K562 (cell line): ENCODE results near the gene RAB7A. TPM values are rescaled to one million over a fixed set of nuclear protein-coding genes. Genes with fewer than 3 reads are reported as not detected.

ENCODE experiments used
- ATAC-seq: fragments of 200-7000 bp; cut with Tn5 transposase; 3 replicates; pipeline ENCODE4 v1.9.1; 2020; ENCODE audit warnings: moderate library complexity
- BruUV-seq: library from RNA; stranded (reverse); fragments of 400-500 nt; replicated peaks from 2 replicates; lab custom pipeline; 2021; lab: Mats Ljungman, UMichigan
- CTCF ChIA-PET: fragments of 300-600 bp; formaldehyde crosslinking; extraction: SDS; loops from one replicate; lab custom pipeline; 2021; ENCODE audit warnings: low intra/inter-chr PET ratio; lab: Yijun Ruan, JAX
- POLR2A ChIA-PET: fragments of 300-600, 350-650 bp; sonication (Branson Sonifier 250); formaldehyde crosslinking; extraction: SDS; loops from one replicate; lab custom pipeline; 2021; ENCODE audit warnings: antibody characterized with exemption, inconsistent platforms; lab: Yijun Ruan, JAX
- DNase-seq, 4 experiments: peaks; one replicate each; pipeline versions ENCODE4 v3.0.0 to v3.0.0-alpha.2; 2011 to 2018; ENCODE audit warnings: low spot score in 3 of 4, mixed read lengths in 3 of 4; ENCODE audit errors: extremely low read depth in 1 of 4
- FAIRE-seq: peaks from 2 replicates; lab custom pipeline; 2011; peaks lifted over from hg19 to GRCh38; lab: Jason Lieb, UNC
- H2AFZ ChIP-seq: 2 replicates; pipeline ENCODE4 v1.6.0; 2011; ENCODE audit warnings: low read depth, low read length, control low read depth, inconsistent platforms
- H3K27ac ChIP-seq: fragments of 200-600 bp; 3 replicates; pipeline ENCODE4 v1.8.0; 2011; ENCODE audit warnings: low read depth, mild to moderate bottlenecking, control low read depth, inconsistent platforms, low read length, moderate library complexity, mixed read lengths; ENCODE audit errors: extremely low read depth
- H3K27me3 ChIP-seq, 2 experiments: fragments of 300-600 bp in 1 of 2; 2 replicates in 1 of 2; 3 replicates in 1 of 2; pipeline versions ENCODE4 v1.6.0 to v1.8.0; 2011; ENCODE audit warnings: inconsistent platforms in 2 of 2, low read length in 2 of 2, mild to moderate bottlenecking in 1 of 2, mixed read lengths in 1 of 2, moderate library complexity in 1 of 2; ENCODE audit not compliant: control insufficient read depth in 2 of 2, insufficient read depth in 2 of 2
- H3K36me3 ChIP-seq: fragments of 300-600 bp; 3 replicates; pipeline ENCODE4 v1.8.0; 2011; ENCODE audit warnings: mild to moderate bottlenecking, low read length, inconsistent platforms; ENCODE audit not compliant: control insufficient read depth, insufficient read depth
- H3K4me1 ChIP-seq, 2 experiments: fragments of 200-600 bp in 1 of 2; replicated peaks in 1 of 2; 2 replicates in 1 of 2; 3 replicates in 1 of 2; pipeline versions ENCODE4 v1.5.1 to v1.8.0; 2011; ENCODE audit warnings: inconsistent platforms in 2 of 2, low read length in 2 of 2, mild to moderate bottlenecking in 1 of 2, mixed read lengths in 1 of 2, moderate library complexity in 1 of 2; ENCODE audit not compliant: control insufficient read depth in 2 of 2, insufficient read depth in 2 of 2
- H3K4me2 ChIP-seq: 2 replicates; pipeline ENCODE4 v1.6.1; 2011; ENCODE audit warnings: low read length, control low read depth, inconsistent platforms, mixed read lengths; ENCODE audit not compliant: insufficient read depth
- H3K4me3 ChIP-seq: fragments of 200-600 bp; sonication (generic), shearing (Covaris generic); 2 replicates; pipeline ENCODE4 v1.5.1; 2016; ENCODE audit warnings: control low read depth, inconsistent platforms
- H3K79me2 ChIP-seq: fragments of 200-600 bp; 3 replicates; pipeline ENCODE4 v1.8.0; 2011; ENCODE audit warnings: low read length, inconsistent platforms; ENCODE audit not compliant: control insufficient read depth, insufficient read depth
- H3K9ac ChIP-seq, 2 experiments: 2 replicates each; pipeline versions ENCODE4 v1.6.0 to v1.6.1; 2011; ENCODE audit warnings: low read depth in 2 of 2, low read length in 2 of 2, control low read depth in 1 of 2, inconsistent platforms in 1 of 2, mild to moderate bottlenecking in 1 of 2, mixed read lengths in 1 of 2; ENCODE audit not compliant: insufficient read depth in 1 of 2
- H3K9me1 ChIP-seq: one replicate; pipeline ENCODE4 v1.6.0; 2011; ENCODE audit warnings: inconsistent platforms, mild to moderate bottlenecking, low read length, moderate library complexity; ENCODE audit not compliant: control insufficient read depth, insufficient read depth
- H3K9me3 ChIP-seq: replicated peaks from 2 replicates; pipeline ENCODE4 v1.5.1; 2011; ENCODE audit warnings: low read depth, low read length, inconsistent platforms; ENCODE audit not compliant: control insufficient read depth, insufficient read depth
- H4K20me1 ChIP-seq: replicated peaks from 2 replicates; pipeline ENCODE4 v1.6.1; 2011; ENCODE audit warnings: low read length, inconsistent platforms, mixed read lengths; ENCODE audit not compliant: control insufficient read depth, insufficient read depth
- CSDE1 ChIP-seq, 2 experiments: fragments of 450-650 bp; IDR thresholded peaks; 2 replicates each; pipeline ENCODE4 v1.6.1; 2016; ENCODE audit warnings: mild to moderate bottlenecking in 1 of 2
- ETV5 ChIP-seq: sonication (generic); formaldehyde crosslinking; IDR thresholded peaks from 2 replicates; pipeline ENCODE4 v1.4.0; 2020; ENCODE audit warnings: low read depth, mild to moderate bottlenecking, missing genetic modification reagents
- FOXA1 ChIP-seq: fragments of 450-650 bp; IDR thresholded peaks from 2 replicates; pipeline ENCODE4 v1.6.1; 2016; ENCODE audit warnings: mild to moderate bottlenecking, borderline replicate concordance
- SREBF1 ChIP-seq: fragments of 150-350 bp; IDR thresholded peaks from 2 replicates; pipeline ENCODE4 v1.6.1; 2014; ENCODE audit warnings: antibody characterized with exemption, low read depth, low read length, borderline replicate concordance
- SRSF1 ChIP-seq: fragments of 200-400 bp; formaldehyde crosslinking; IDR thresholded peaks from 2 replicates; pipeline ENCODE4 v1.6.1; 2017; ENCODE audit warnings: mild to moderate bottlenecking, low read depth, low read length, moderate library complexity
- ZNF143 ChIP-seq: sonication (generic); formaldehyde crosslinking; IDR thresholded peaks from 2 replicates; pipeline ENCODE4 v1.9.0; 2022; ENCODE audit warnings: mild to moderate bottlenecking, missing genetic modification reagents
- ZNF77 ChIP-seq: fragments of 250-450 bp; sonication (Bioruptor Pico); IDR thresholded peaks from 2 replicates; pipeline ENCODE4 v1.5.0; 2020
- ZNF830 ChIP-seq: fragments of 250-450 bp; sonication (Bioruptor Pico); IDR thresholded peaks from 2 replicates; pipeline ENCODE4 v1.5.0; 2021; ENCODE audit warnings: mild to moderate bottlenecking
- WGBS: fragments of 100-300 bp; shearing (Covaris generic); methylation state at CpG from one replicate; pipeline ENCODE4 v1.1.6; 2016; ENCODE audit warnings: low coverage, mixed read lengths; ENCODE audit not compliant: insufficient coverage; ENCODE audit errors: missing lambda C conversion rate; 5-methylcytosine and 5-hydroxymethylcytosine counted together
- in situ Hi-C: fragments of 300-500 bp; cut with MboI; formaldehyde crosslinking; loops from 4 replicates; pipeline ENCODE4 v1.15.0; 2018; ENCODE audit warnings: inconsistent platforms, mixed read lengths
- intact Hi-C: fragments of 100-400 bp; cut with micrococcal nuclease; formaldehyde crosslinking; loops from 2 replicates; pipeline ENCODE4 v1.14.2; 2022
- polyA plus RNA-seq, 8 experiments: library from polyadenylated mRNA; depleted of rRNA in 4 of 8; stranded (reverse) in 5 of 8; unstranded in 3 of 8; fragments of >200 nt; fragmentation: Nextera tagmentation in 2 of 8; fragmentation: Illumina TruSeq in 1 of 8; extraction: Ambion mirVana in 2 of 8; extraction: Trizol in 1 of 8; gene quantifications; 2 replicates each; pipeline versions ENCODE4 v1.2.1 to v1.2.3, GENCODE V29; 2011 to 2014; ENCODE audit warnings: inconsistent platforms in 1 of 8, missing spikeins in 1 of 8
- total RNA-seq, 7 experiments: library from RNA; depleted of rRNA in 6 of 7; stranded (reverse); fragments of >200 nt in 6 of 7; fragmentation: Illumina TruSeq in 2 of 7; extraction: Trizol in 2 of 7; gene quantifications; 2 replicates each; pipeline versions ENCODE4 v1.2.1 to v1.2.3, GENCODE V29; 2011 to 2021; ENCODE audit warnings: low replicate concordance in 1 of 7
- TF ChIP-seq, protein P1 (sequence below): fragments of 250-450 bp; sonication (Bioruptor Pico); IDR thresholded peaks from 2 replicates; pipeline ENCODE4 v1.4.0; 2020; ENCODE audit warnings: mild to moderate bottlenecking, moderate library complexity, borderline replicate concordance
- TF ChIP-seq, protein P2 (sequence below), 2 experiments: fragments of 450-650 bp; IDR thresholded peaks; 2 replicates each; pipeline ENCODE4 v1.6.1; 2018; ENCODE audit warnings: mild to moderate bottlenecking in 2 of 2, low read depth in 1 of 2; ENCODE audit not compliant: partially characterized antibody in 2 of 2
- TF ChIP-seq, protein P3 (sequence below): fragments of 450-650 bp; IDR thresholded peaks from one replicate; pipeline ENCODE4 v1.6.1; 2018; ENCODE audit warnings: mild to moderate bottlenecking, moderate library complexity; ENCODE audit not compliant: partially characterized antibody

RAB7A gene
- total and polyA plus RNA-seq, 9 of the 15 experiments (the other 6 are each of a cell fraction or from before 2014, with no cell fraction given): 30.9 to 204 (median 72.8) TPM

GRCh38 chr3:128684986-128685726, 40.8 kb upstream of the RAB7A start:
- BruUV-seq: no TSS peak
- TF ChIP-seq, protein P1, sequence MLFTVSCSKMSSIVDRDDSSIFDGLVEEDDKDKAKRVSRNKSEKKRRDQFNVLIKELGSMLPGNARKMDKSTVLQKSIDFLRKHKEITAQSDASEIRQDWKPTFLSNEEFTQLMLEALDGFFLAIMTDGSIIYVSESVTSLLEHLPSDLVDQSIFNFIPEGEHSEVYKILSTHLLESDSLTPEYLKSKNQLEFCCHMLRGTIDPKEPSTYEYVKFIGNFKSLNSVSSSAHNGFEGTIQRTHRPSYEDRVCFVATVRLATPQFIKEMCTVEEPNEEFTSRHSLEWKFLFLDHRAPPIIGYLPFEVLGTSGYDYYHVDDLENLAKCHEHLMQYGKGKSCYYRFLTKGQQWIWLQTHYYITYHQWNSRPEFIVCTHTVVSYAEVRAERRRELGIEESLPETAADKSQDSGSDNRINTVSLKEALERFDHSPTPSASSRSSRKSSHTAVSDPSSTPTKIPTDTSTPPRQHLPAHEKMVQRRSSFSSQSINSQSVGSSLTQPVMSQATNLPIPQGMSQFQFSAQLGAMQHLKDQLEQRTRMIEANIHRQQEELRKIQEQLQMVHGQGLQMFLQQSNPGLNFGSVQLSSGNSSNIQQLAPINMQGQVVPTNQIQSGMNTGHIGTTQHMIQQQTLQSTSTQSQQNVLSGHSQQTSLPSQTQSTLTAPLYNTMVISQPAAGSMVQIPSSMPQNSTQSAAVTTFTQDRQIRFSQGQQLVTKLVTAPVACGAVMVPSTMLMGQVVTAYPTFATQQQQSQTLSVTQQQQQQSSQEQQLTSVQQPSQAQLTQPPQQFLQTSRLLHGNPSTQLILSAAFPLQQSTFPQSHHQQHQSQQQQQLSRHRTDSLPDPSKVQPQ (CRISPR knock-in tag): no peak
- no peak for TF ChIP-seq SRSF1
- no peak for TF ChIP-seq ZNF830 (CRISPR knock-in tag)
- no peak for TF ChIP-seq ZNF143
- no peak for TF ChIP-seq SREBF1
- TF ChIP-seq CSDE1 (IDR thresholded peaks at IDR 0.05): no peak
- TF ChIP-seq FOXA1: no peak
- TF ChIP-seq ETV5 (CRISPR knock-in tag): no peak
- TF ChIP-seq, protein P2, sequence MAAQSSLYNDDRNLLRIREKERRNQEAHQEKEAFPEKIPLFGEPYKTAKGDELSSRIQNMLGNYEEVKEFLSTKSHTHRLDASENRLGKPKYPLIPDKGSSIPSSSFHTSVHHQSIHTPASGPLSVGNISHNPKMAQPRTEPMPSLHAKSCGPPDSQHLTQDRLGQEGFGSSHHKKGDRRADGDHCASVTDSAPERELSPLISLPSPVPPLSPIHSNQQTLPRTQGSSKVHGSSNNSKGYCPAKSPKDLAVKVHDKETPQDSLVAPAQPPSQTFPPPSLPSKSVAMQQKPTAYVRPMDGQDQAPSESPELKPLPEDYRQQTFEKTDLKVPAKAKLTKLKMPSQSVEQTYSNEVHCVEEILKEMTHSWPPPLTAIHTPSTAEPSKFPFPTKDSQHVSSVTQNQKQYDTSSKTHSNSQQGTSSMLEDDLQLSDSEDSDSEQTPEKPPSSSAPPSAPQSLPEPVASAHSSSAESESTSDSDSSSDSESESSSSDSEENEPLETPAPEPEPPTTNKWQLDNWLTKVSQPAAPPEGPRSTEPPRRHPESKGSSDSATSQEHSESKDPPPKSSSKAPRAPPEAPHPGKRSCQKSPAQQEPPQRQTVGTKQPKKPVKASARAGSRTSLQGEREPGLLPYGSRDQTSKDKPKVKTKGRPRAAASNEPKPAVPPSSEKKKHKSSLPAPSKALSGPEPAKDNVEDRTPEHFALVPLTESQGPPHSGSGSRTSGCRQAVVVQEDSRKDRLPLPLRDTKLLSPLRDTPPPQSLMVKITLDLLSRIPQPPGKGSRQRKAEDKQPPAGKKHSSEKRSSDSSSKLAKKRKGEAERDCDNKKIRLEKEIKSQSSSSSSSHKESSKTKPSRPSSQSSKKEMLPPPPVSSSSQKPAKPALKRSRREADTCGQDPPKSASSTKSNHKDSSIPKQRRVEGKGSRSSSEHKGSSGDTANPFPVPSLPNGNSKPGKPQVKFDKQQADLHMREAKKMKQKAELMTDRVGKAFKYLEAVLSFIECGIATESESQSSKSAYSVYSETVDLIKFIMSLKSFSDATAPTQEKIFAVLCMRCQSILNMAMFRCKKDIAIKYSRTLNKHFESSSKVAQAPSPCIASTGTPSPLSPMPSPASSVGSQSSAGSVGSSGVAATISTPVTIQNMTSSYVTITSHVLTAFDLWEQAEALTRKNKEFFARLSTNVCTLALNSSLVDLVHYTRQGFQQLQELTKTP (IDR thresholded peaks at IDR 0.05; ENCODE audit: low read depth in 1 of 2, partially characterized antibody in 2 of 2): no peak
- no peak for TF ChIP-seq ZNF77 (CRISPR knock-in tag)
- TF ChIP-seq, protein P3, sequence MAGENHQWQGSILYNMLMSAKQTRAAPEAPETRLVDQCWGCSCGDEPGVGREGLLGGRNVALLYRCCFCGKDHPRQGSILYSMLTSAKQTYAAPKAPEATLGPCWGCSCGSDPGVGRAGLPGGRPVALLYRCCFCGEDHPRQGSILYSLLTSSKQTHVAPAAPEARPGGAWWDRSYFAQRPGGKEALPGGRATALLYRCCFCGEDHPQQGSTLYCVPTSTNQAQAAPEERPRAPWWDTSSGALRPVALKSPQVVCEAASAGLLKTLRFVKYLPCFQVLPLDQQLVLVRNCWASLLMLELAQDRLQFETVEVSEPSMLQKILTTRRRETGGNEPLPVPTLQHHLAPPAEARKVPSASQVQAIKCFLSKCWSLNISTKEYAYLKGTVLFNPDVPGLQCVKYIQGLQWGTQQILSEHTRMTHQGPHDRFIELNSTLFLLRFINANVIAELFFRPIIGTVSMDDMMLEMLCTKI: no peak
- Histone ChIP-seq H3K27me3 (no peaks in the 10 kb centered on the region), H3K9me1 (no peaks in the 10 kb centered on the region), H3K9ac (no peak overlapping the region), H2AFZ (no peak overlapping the region), H3K4me2 (no peak overlapping the region), H3K27ac (no peak overlapping the region), H3K36me3 (no peaks in the 10 kb centered on the region), H3K4me1 (peaks cover 3 to 6% of the 10 kb centered on the region in 2 experiments; a peak in 4 of 5 replicates), H4K20me1 (no peaks in the 10 kb centered on the region), H3K4me3 (no peak overlapping the region), H3K79me2 (peaks cover 4% of the 10 kb centered on the region; the same call in 1 of the 3 replicates), H3K9me3 (no peaks in the 10 kb centered on the region)
- ChIA-PET POLR2A (no interaction called here), CTCF (no interaction called here)
- DNase-seq (no peak), ATAC-seq (no peak), FAIRE-seq (no peak)
- intact Hi-C loops (loop anchor here (5.0 kb wide), 1 partner anchor 162 kb away; no protein-coding TSS in a partner anchor), in situ Hi-C loops (no loop called here)
- WGBS: 73% methylated on average over 5 of the region's 11 CpGs
